ENCODE data around the gene SIAH2. TPM values are rescaled to one million over a fixed set of nuclear protein-coding genes. Genes with fewer than 3 reads are reported as not detected.

The SIAH2 gene
- polyA plus RNA-seq, 4 donors = 19.2 to 21.2 (median 19.9) TPM

GRCh38 chr3:150775001-150775599, 12.1 kb upstream of the SIAH2 start:
- DNase-seq (ENCODE audit: low read depth in 4 of 4, low spot score in 3 of 4) = no peak

DNA sequence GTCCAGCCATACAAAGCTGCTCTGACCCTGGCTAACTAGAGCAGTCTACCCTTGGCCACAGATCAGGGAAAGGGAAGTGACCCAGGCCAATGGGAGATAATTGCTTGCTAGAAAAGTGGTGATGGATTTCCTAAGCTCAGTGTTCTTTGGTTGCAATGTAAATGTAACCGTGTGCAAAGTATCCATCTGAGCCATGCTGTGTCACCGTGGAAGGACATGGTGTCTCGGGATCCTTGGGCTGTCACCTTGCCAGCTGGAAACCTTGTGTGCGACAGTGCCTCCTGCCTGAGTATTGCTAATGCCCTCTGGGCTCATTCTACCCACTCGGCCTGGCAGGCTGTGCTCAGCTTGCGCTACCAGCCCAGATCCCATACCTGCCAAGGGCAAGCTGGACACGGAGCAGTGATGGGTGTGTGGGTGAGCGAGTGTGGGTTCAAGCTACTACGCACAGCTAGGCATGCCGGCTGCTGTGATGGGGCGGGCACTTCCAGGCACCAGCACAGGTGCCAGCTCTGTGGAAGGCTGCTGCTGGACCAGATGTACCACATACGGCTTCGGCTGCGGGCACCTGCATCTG, 10.7 kb upstream of the SIAH2 start:
- no peak for DNase-seq (ENCODE audit: low read depth in 4 of 4, low spot score in 3 of 4)

DNA sequence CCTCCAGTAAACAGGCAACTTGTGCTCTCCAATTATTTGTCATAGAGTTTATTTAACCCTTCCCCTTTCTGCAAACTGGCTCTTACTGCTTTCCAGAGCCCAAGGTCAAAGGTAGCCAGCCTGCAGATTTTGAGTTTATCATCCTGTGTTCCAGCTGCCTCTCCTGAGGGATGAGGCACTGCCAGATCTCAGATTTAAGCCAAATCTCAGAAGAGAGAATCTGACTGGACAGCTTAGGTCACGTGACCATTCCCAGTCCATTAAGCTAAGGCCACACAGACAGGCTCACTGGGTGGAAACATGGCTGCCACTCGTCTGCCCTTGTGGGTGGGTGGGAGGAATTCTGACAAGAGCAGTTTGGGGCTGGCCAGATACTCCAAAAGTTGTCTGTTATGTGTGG, 8.6 kb upstream of the SIAH2 start:
- DNase-seq (ENCODE audit: low read depth in 4 of 4, low spot score in 3 of 4) = no peak

DNA sequence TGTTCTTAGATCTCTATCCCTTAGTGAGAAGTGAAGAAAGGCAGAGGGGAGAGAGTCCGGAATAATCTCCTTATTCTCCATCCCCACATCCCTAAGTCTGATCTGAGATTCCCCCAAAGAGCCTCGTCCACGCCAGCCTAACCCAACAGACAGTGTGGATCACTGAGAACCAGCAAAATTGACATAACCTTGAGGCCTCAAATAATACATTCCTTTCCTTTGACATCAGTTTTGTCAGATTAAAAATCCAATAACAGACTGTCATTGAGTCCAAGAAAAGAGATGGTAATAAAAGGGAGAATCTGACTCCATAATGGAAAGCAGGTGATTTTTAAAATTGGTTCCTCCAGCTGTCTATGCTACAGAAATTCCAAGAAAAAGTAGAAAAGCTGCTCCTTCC, 7.7 kb upstream of the SIAH2 start:
- no peak for DNase-seq (ENCODE audit: low read depth in 4 of 4, low spot score in 3 of 4)

DNA sequence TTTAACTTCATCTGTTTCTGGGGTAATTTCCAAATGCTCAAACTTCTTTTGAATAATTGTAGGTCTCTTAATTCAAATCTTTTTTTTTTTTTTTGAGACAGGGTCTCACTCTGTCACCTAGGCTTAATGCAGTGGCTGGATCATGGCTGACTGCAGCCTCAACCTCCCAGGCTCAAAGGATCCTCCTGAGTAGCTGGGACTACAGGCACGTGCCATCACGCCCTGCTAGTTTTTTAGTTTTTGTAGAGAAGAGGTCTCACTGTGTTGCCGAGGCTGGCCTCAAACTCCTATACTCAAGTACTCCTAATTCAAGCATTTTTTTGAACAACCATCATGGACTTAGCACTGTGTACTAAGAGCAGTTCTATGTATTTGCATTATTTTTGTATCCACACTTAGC, 3.8 kb upstream of the SIAH2 start:
- no peak for DNase-seq (ENCODE audit: low read depth in 4 of 4, low spot score in 3 of 4)

- no peak for DNase-seq (ENCODE audit: low read depth in 4 of 4, low spot score in 3 of 4)
Measured at GRCh38 chr3:150765949-150766720, 3.2 kb upstream of the SIAH2 start.

DNA sequence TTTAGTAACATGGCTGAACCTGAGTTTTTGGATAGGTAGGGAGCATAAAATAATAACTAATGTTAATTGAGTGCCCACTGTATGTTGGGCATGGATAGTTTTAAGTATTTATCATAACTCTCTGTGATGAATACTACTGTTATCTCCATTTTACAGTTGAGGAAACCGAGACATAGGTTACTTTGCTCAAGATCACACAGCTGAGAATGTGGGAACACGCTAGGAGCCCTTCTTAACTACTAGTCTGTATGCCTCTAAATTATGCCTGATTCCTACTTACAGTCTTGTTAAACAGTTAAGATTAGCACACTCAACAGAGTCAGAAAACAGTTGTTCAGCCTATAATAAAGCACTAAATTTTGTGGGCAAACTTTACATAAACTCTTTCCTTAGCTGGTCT, 2.0 kb upstream of the SIAH2 start:
- DNase-seq (ENCODE audit: low read depth in 4 of 4, low spot score in 3 of 4) = no peak

GRCh38 chr3:150764566-150764965, 1.6 kb upstream of the SIAH2 start:
- no peak for DNase-seq (ENCODE audit: low read depth in 4 of 4, low spot score in 3 of 4)

GRCh38 chr3:150763841-150764483, 993 bp upstream of the SIAH2 start:
- DNase-seq (ENCODE audit: low read depth in 4 of 4, low spot score in 3 of 4) = peak in 1 of 4 donors; percentile 49

GRCh38 chr3:150762662-150763121, 277 bp downstream of the SIAH2 start:
- no peak for DNase-seq (ENCODE audit: low read depth in 4 of 4, low spot score in 3 of 4)

GRCh38 chr3:150761831-150762661, 923 bp downstream of the SIAH2 start:
- peak in 1 of 4 donors; percentile 39 for DNase-seq (ENCODE audit: low read depth in 4 of 4, low spot score in 3 of 4)

GRCh38 chr3:150760431-150761200, 2.4 kb downstream of the SIAH2 start:
- no peak for DNase-seq (ENCODE audit: low read depth in 4 of 4, low spot score in 3 of 4)

DNA sequence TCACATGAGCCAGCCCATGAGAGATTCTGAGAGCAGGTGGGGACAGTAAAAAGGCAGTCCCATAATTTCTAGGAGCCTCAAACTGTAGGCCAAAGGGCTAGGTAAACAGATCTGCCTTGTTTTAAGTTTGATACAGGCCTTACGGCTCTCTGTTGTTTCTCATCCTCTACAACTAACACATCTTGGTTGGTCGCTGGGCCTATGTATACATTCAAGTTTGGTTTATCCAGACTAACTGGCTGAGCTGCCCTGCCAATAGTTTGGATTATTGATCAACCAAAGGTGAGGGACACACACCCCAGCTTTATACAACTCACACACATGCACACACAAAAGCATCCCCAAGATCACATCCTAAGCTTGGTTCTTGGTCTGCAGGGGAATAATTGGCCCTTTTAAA, 3.0 kb downstream of the SIAH2 start:
- no peak for DNase-seq (ENCODE audit: low read depth in 4 of 4, low spot score in 3 of 4)

- DNase-seq (ENCODE audit: low read depth in 4 of 4, low spot score in 3 of 4) = no peak
Measured at GRCh38 chr3:150759319-150759718, 3.6 kb downstream of the SIAH2 start.

DNA sequence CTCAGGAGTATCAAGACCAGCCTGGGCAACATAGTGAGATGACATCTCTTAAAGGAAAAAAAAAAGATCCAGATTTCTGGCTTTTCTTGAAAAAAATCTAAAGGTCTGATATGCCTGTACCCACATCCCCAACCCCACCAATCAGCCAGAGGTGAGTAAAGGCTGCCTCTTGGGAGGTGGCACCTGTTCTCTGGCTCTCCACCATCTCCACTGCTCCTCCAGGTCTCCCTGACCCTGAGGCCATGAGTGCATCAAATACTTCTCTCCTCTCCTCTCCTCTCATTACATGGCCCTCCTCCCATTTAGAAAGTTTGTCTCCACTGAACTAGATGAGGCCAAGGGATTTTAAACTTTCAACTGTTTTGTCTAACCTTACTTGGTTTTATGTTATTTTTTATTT, 5.2 kb downstream of the SIAH2 start:
- DNase-seq (ENCODE audit: low read depth in 4 of 4, low spot score in 3 of 4) = no peak

- DNase-seq (ENCODE audit: low read depth in 4 of 4, low spot score in 3 of 4) = no peak
Measured at GRCh38 chr3:150757364-150757763, 5.6 kb downstream of the SIAH2 start.

DNA sequence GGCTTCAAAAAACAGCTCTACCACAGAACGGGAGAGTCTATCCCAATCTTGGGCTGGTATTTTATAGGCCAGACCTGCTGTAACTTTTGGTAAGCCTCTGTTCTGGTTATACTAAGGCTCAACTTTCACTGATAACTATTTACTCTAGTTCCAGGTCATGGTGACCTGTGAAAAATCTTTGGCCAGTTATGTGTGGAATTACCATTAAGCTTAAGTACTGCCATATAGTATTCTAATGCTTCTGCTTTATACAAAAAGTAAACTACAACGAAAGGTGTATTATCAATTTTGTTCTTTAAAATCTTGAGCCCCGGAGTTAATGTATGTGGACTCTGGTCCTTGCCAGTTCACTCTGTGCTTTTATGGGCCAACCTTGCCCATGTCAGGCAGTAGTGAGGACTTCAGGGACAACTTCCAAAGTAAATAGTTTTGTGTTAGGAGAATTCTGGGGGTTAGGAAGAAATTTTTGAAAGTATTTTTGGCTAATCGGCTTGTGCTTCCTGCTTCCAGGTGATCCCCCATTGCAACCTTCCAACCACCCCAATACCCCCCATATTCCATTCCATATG, 6.4 kb downstream of the SIAH2 start:
- DNase-seq (ENCODE audit: low read depth in 4 of 4, low spot score in 3 of 4) = no peak

- DNase-seq (ENCODE audit: low read depth in 4 of 4, low spot score in 3 of 4) = no peak
Measured at GRCh38 chr3:150755902-150756301, 7.1 kb downstream of the SIAH2 start.

- DNase-seq (ENCODE audit: low read depth in 4 of 4, low spot score in 3 of 4) = no peak
Measured at GRCh38 chr3:150754896-150755295, 8.1 kb downstream of the SIAH2 start.

Measured in right renal pelvis (tissue), 4 donors.